ENCODE results near the gene GSTM2. TPM values are rescaled to one million over a fixed set of nuclear protein-coding genes. Genes with fewer than 3 reads are reported as not detected.

The GSTM2 gene
- total and polyA plus RNA-seq, 11 donors, result 20.5 to 101 (median 62.3) TPM

DNA sequence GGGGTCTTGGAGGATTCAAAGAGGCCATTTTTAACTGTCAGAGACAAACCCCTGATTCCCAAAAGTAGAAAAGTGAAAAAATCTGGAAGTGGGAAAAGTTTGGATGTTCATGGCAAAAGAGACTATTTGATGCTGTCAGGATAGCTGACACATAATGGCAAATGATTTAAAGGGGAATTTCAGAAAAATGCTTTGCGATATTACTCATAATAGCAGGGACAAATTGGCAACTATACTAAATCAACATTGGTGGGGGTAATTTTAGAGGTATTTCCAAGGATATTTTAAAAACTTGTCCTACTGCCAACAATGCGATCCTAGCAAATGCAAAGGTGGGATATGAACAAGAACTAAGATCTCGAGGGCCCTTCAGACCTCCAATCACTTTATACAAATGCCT is 17.2 kb upstream of the GSTM2 start:
- DNase-seq, result no peak
- TF ChIP-seq, protein P1, sequence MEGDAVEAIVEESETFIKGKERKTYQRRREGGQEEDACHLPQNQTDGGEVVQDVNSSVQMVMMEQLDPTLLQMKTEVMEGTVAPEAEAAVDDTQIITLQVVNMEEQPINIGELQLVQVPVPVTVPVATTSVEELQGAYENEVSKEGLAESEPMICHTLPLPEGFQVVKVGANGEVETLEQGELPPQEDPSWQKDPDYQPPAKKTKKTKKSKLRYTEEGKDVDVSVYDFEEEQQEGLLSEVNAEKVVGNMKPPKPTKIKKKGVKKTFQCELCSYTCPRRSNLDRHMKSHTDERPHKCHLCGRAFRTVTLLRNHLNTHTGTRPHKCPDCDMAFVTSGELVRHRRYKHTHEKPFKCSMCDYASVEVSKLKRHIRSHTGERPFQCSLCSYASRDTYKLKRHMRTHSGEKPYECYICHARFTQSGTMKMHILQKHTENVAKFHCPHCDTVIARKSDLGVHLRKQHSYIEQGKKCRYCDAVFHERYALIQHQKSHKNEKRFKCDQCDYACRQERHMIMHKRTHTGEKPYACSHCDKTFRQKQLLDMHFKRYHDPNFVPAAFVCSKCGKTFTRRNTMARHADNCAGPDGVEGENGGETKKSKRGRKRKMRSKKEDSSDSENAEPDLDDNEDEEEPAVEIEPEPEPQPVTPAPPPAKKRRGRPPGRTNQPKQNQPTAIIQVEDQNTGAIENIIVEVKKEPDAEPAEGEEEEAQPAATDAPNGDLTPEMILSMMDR (IDR thresholded peaks at IDR 0.05), result no peak
- no peak for TF ChIP-seq POLR2A (IDR thresholded peaks at IDR 0.05)
- Histone ChIP-seq H3K4me1 (peaks cover 0 to 13% (median 7%) of the 10 kb centered on the region in 12 donors), H3K27ac (no peak overlapping the region), H3K9me3 (peaks cover 0 to 5% (median 0%) of the 10 kb centered on the region in 12 donors), H3K4me3 (no peak overlapping the region), H3K27me3 (no peaks in the 10 kb centered on the region), H3K36me3 (no peaks in the 10 kb centered on the region)
- no peak for ATAC-seq
- 82 to 91% (median 86%) methylated on average over 3 of the region's 3 CpGs for WGBS, 4 donors
- intact Hi-C loops (cut with DNase I), result loop anchor here in 1 of 10 donors (5.0 kb wide), 1 partner anchor 37 kb away; the partner anchor contains the start of gene GSTM1

DNA sequence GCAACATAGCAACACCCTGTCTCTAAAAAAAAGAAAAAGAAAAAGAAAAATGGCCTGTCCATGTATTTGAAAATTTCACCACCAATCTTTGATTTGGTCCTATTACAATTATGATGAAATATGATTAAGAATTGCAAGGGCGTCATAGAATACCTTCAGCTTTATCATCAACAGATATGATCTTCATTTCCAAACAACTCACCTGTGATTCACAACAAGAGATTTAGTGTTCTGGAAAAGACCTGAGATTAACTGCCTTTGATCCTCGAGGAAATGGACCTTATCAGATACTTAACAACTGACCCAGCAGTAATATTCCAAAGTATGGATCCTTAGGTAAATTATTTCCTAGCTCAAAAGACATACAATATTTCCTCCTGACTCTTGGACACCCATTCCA is 15.5 kb upstream of the GSTM2 start:
- H3K27ac ChIP-seq, result no peak overlapping the region
- no peaks in the 10 kb centered on the region for H3K27me3 ChIP-seq
- DNase-seq (no peak), ATAC-seq (no peak)
- H3K4me3 ChIP-seq, result no peak overlapping the region
- H3K4me1 ChIP-seq, result peaks cover 0 to 24% (median 11%) of the 10 kb centered on the region in 12 donors
- 66 to 91% (median 84%) methylated on average over 2 of the region's 2 CpGs for WGBS, 4 donors
- no peaks in the 10 kb centered on the region for H3K9me3 ChIP-seq
- intact Hi-C loops (cut with DNase I), result loop anchor here in 1 of 10 donors (5.0 kb wide), 1 partner anchor 35 kb away; the partner anchor contains the start of gene GSTM1
- TF ChIP-seq, protein P1 (IDR thresholded peaks at IDR 0.05), result no peak
- TF ChIP-seq POLR2A (IDR thresholded peaks at IDR 0.05), result no peak
- no peaks in the 10 kb centered on the region for H3K36me3 ChIP-seq

DNA sequence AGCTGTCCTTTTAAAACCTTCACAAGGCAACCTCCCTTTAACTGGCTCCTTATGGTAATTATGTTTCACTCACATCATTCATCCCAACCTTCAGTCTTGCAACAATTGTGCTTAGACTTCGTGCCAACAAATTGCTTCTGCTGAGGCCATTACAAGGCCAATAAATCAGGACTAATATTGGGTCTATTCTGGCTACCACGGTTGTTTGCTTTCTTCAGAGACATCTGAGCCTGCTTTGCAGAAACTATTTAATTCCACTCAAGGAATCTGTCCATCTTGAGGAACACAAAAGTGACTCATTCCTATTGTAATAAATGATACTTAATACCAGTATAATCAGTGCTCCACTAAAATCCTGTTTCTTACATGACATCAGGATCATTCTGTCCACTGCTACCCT is 14.6 kb upstream of the GSTM2 start:
- TF ChIP-seq, protein P1 (IDR thresholded peaks at IDR 0.05), result no peak
- no peak for TF ChIP-seq POLR2A (IDR thresholded peaks at IDR 0.05)
- ATAC-seq (no peak), DNase-seq (no peak)
- Histone ChIP-seq H3K27ac (no peak overlapping the region), H3K4me3 (no peak overlapping the region), H3K4me1 (peaks cover 0 to 24% (median 11%) of the 10 kb centered on the region in 12 donors), H3K9me3 (no peaks in the 10 kb centered on the region), H3K36me3 (peaks cover 0 to 7% (median 0%) of the 10 kb centered on the region in 9 donors), H3K27me3 (no peaks in the 10 kb centered on the region)
- 89 to 92% (median 90%) methylated on average over 2 of the region's 2 CpGs for WGBS, 4 donors
- intact Hi-C loops (cut with DNase I), result loop anchor here in 1 of 10 donors (5.0 kb wide), 1 partner anchor 34 kb away; the partner anchor contains the start of gene GSTM1

DNA sequence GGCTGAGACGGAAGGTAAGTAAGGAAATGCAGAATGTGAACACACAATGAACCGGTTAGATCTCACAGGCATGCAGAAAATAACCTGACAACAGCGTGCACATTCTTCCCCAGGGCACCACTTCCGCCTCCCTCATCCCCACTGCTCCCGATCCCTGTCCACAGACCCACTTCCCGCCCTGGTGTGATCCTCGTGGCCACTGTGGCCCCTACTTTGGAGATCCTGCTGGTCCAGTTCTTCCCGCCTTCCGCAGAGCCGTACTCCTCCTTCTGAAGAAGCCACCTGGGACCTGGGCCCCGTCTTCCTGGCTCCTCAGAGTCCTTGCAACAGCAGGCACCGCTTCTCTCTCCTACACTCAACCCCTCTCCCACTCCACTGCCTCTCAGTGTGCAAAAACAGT is 13.3 kb upstream of the GSTM2 start:
- H3K27ac ChIP-seq, result peak overlapping the region in 1 of 12 donors; percentile 88
- intact Hi-C loops (cut with DNase I), result loop anchor here in 1 of 10 donors (5.0 kb wide), 1 partner anchor 33 kb away; the partner anchor contains the start of gene GSTM1
- WGBS, 4 donors, result 89 to 92% (median 90%) methylated on average over 12 of the region's 12 CpGs

More for the DNA sequence above, 13.3 kb upstream of the GSTM2 start:
- peaks cover 0 to 28% (median 11%) of the 10 kb centered on the region in 12 donors for H3K4me1 ChIP-seq
- peaks cover 0 to 15% (median 9%) of the 10 kb centered on the region in 9 donors for H3K36me3 ChIP-seq
- TF ChIP-seq POLR2A (IDR thresholded peaks at IDR 0.05), result no peak
- TF ChIP-seq, protein P1 (IDR thresholded peaks at IDR 0.05), result no peak
- no peak for DNase-seq
- H3K4me3 ChIP-seq, result no peak overlapping the region
- H3K27me3 ChIP-seq, result no peaks in the 10 kb centered on the region
- no peaks in the 10 kb centered on the region for H3K9me3 ChIP-seq
- no peak for ATAC-seq

Data from heart left ventricle (tissue), 16 donors.